Measurements from ENCODE around the gene UHRF1. TPM values are rescaled to one million over a fixed set of nuclear protein-coding genes. Genes with fewer than 3 reads are reported as not detected.
A peak's percentile ranks its signal among the peaks of the same experiment; 100 is the strongest.

The UHRF1 gene
- total and polyA plus RNA-seq, 2 of the 13 experiments (the other 11 are each of a cell fraction or from before 2014, with no cell fraction given), result 6.8 to 78.4 TPM

- TF ChIP-seq, protein P1, sequence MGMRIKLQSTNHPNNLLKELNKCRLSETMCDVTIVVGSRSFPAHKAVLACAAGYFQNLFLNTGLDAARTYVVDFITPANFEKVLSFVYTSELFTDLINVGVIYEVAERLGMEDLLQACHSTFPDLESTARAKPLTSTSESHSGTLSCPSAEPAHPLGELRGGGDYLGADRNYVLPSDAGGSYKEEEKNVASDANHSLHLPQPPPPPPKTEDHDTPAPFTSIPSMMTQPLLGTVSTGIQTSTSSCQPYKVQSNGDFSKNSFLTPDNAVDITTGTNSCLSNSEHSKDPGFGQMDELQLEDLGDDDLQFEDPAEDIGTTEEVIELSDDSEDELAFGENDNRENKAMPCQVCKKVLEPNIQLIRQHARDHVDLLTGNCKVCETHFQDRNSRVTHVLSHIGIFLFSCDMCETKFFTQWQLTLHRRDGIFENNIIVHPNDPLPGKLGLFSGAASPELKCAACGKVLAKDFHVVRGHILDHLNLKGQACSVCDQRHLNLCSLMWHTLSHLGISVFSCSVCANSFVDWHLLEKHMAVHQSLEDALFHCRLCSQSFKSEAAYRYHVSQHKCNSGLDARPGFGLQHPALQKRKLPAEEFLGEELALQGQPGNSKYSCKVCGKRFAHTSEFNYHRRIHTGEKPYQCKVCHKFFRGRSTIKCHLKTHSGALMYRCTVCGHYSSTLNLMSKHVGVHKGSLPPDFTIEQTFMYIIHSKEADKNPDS (CRISPR knock-in tag; IDR thresholded peaks at IDR 0.05), result no peak
- TF ChIP-seq ZNF670 (CRISPR knock-in tag; IDR thresholded peaks at IDR 0.05; ENCODE audit: borderline replicate concordance) (no peak), ARNT2 (CRISPR knock-in tag; IDR thresholded peaks at IDR 0.05; ENCODE audit: low read depth) (peak; percentile 29; the same call in 1 of the 2 replicates), MLLT10 (CRISPR knock-in tag; IDR thresholded peaks at IDR 0.05) (no peak), ZFYVE20 (CRISPR knock-in tag; IDR thresholded peaks at IDR 0.05; ENCODE audit: borderline replicate concordance, low read depth) (no peak; the same call in 1 of the 2 replicates), KLF12 (CRISPR knock-in tag; IDR thresholded peaks at IDR 0.05; ENCODE audit: borderline replicate concordance) (no peak), ARID2 (CRISPR knock-in tag; IDR thresholded peaks at IDR 0.05; ENCODE audit: borderline replicate concordance) (no peak), SIN3A (IDR thresholded peaks at IDR 0.05; ENCODE audit: borderline replicate concordance, low read depth, low read length) (0 out of 2 replicates have a peak, but pooled peaks have one; percentile 42), ZNF768 (CRISPR knock-in tag; IDR thresholded peaks at IDR 0.05) (no peak), ZFP82 (CRISPR knock-in tag; IDR thresholded peaks at IDR 0.05; ENCODE audit: borderline replicate concordance) (no peak; the same call in 1 of the 2 replicates), NFYB (CRISPR knock-in tag; IDR thresholded peaks at IDR 0.05) (peak; percentile 88), ZNF484 (CRISPR knock-in tag; IDR thresholded peaks at IDR 0.05; ENCODE audit: borderline replicate concordance, low read depth) (no peak), ZNF460 (CRISPR knock-in tag; IDR thresholded peaks at IDR 0.05; ENCODE audit: borderline replicate concordance) (no peak), PCBP2 (optimal IDR thresholded peaks at IDR 0.05; ENCODE audit: low read depth, low read length, poor library complexity, severe bottlenecking) (no peak), ZBTB1 (CRISPR knock-in tag; IDR thresholded peaks at IDR 0.05; ENCODE audit: borderline replicate concordance) (no peak), HMGA1 (CRISPR knock-in tag; conservative IDR thresholded peaks at IDR 0.05) (no peak), ZFY (CRISPR knock-in tag; IDR thresholded peaks at IDR 0.05) (peak; percentile 67), ZBTB26 (CRISPR knock-in tag; IDR thresholded peaks at IDR 0.05; ENCODE audit: borderline replicate concordance) (no peak), BATF2 (CRISPR knock-in tag; IDR thresholded peaks at IDR 0.05) (peak; percentile 17), MIER2 (CRISPR knock-in tag; IDR thresholded peaks at IDR 0.05) (no peak)
- TF ChIP-seq, protein P2, sequence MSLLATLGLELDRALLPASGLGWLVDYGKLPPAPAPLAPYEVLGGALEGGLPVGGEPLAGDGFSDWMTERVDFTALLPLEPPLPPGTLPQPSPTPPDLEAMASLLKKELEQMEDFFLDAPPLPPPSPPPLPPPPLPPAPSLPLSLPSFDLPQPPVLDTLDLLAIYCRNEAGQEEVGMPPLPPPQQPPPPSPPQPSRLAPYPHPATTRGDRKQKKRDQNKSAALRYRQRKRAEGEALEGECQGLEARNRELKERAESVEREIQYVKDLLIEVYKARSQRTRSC (CRISPR knock-in tag; IDR thresholded peaks at IDR 0.05; ENCODE audit: low read depth), result no peak
- TF ChIP-seq, protein P3, sequence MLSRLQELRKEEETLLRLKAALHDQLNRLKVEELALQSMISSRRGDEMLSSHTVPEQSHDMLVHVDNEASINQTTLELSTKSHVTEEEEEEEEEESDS (CRISPR knock-in tag; IDR thresholded peaks at IDR 0.05; ENCODE audit: borderline replicate concordance), result no peak
- TF ChIP-seq, protein P4, sequence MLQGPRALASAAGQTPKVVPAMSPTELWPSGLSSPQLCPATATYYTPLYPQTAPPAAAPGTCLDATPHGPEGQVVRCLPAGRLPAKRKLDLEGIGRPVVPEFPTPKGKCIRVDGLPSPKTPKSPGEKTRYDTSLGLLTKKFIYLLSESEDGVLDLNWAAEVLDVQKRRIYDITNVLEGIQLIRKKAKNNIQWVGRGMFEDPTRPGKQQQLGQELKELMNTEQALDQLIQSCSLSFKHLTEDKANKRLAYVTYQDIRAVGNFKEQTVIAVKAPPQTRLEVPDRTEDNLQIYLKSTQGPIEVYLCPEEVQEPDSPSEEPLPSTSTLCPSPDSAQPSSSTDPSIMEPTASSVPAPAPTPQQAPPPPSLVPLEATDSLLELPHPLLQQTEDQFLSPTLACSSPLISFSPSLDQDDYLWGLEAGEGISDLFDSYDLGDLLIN (CRISPR knock-in tag; IDR thresholded peaks at IDR 0.05; ENCODE audit: borderline replicate concordance), result no peak
These were observed at the start of gene UHRF1 (continued) for GRCh38 chr19:4909156-4909896.
